IPS-18a (cell line): ENCODE results near the gene AXDND1.

Source experiments
- H3K27ac ChIP-seq: one replicate; pipeline ENCODE4 v1.5.1; 2013; ENCODE audit warnings: low read length
- H3K27me3 ChIP-seq: one replicate; pipeline ENCODE4 v1.6.1; 2013; ENCODE audit warnings: mild to moderate bottlenecking, low read length; ENCODE audit not compliant: control insufficient read depth, insufficient read depth
- H3K36me3 ChIP-seq: one replicate; pipeline ENCODE4 v1.6.1; 2013; ENCODE audit warnings: low read depth, low read length; ENCODE audit not compliant: control insufficient read depth
- H3K4me1 ChIP-seq: one replicate; pipeline ENCODE4 v1.6.1; 2013; ENCODE audit warnings: low read depth, low read length; ENCODE audit not compliant: control insufficient read depth
- H3K4me3 ChIP-seq: one replicate; pipeline ENCODE4 v1.5.1; 2013; ENCODE audit warnings: low read length
- H3K9ac ChIP-seq: one replicate; pipeline ENCODE4 v1.6.1; 2013; ENCODE audit warnings: mild to moderate bottlenecking, low read length, moderate library complexity
- H3K9me3 ChIP-seq: one replicate; pipeline ENCODE4 v1.6.1; 2013; ENCODE audit warnings: low read depth, low read length; ENCODE audit not compliant: control insufficient read depth

Gene AXDND1

GRCh38 chr1:179588425-179589024 lies 222.8 kb downstream of the AXDND1 start:
- Histone ChIP-seq H3K27ac (no peak overlapping the region), H3K36me3 (no peaks in the 10 kb centered on the region), H3K4me1 (peaks cover 2% of the 10 kb centered on the region), H3K9me3 (no peaks in the 10 kb centered on the region), H3K27me3 (peaks cover 27% of the 10 kb centered on the region), H3K9ac (no peak overlapping the region), H3K4me3 (no peak overlapping the region)

- H3K27me3 ChIP-seq = peaks cover 27% of the 10 kb centered on the region
- H3K9me3 ChIP-seq = no peaks in the 10 kb centered on the region
Measured at GRCh38 chr1:179589509-179589908, 223.7 kb downstream of the AXDND1 start.

GRCh38 chr1:179590671-179591070 lies 224.9 kb downstream of the AXDND1 start:
- Histone ChIP-seq H3K9me3 (no peaks in the 10 kb centered on the region), H3K4me1 (no peaks in the 10 kb centered on the region), H3K36me3 (no peaks in the 10 kb centered on the region), H3K4me3 (no peak overlapping the region), H3K9ac (no peak overlapping the region), H3K27me3 (peaks cover 16% of the 10 kb centered on the region), H3K27ac (no peak overlapping the region)

More at GRCh38 chr1:179589509-179589908, 223.7 kb downstream of the AXDND1 start:
- no peak overlapping the region for H3K4me3 ChIP-seq
- no peak overlapping the region for H3K9ac ChIP-seq
- H3K27ac ChIP-seq = no peak overlapping the region
- H3K4me1 ChIP-seq = no peaks in the 10 kb centered on the region
- no peaks in the 10 kb centered on the region for H3K36me3 ChIP-seq

- Histone ChIP-seq H3K9ac (no peak overlapping the region), H3K4me3 (no peak overlapping the region), H3K4me1 (no peaks in the 10 kb centered on the region), H3K36me3 (no peaks in the 10 kb centered on the region), H3K27ac (no peak overlapping the region), H3K9me3 (no peaks in the 10 kb centered on the region), H3K27me3 (peaks cover 13% of the 10 kb centered on the region)
Measured at GRCh38 chr1:179591253-179591591, 225.5 kb downstream of the AXDND1 start.

- Histone ChIP-seq H3K36me3 (no peaks in the 10 kb centered on the region), H3K4me3 (no peak within 1 kb of the TSS), H3K4me1 (no peaks in the 10 kb centered on the region), H3K9ac (no peak within 1 kb of the TSS), H3K9me3 (no peaks in the 10 kb centered on the region), H3K27me3 (peaks cover 9% of the 10 kb centered on the region), H3K27ac (no peak within 1 kb of the TSS)
Measured at GRCh38 chr1:179591592-179592580, 226.1 kb downstream of the AXDND1 start, which contains the start of gene TDRD5. TSS of gene TDRD5 (plus strand) at chr1:179591832. CDS start at chr1:179592616, 784 bp downstream.

GRCh38 chr1:179598631-179599030 lies 232.9 kb downstream of the AXDND1 start:
- Histone ChIP-seq H3K36me3 (no peaks in the 10 kb centered on the region), H3K9me3 (no peaks in the 10 kb centered on the region), H3K27me3 (no peaks in the 10 kb centered on the region), H3K27ac (no peak overlapping the region), H3K4me1 (no peaks in the 10 kb centered on the region), H3K9ac (no peak overlapping the region), H3K4me3 (no peak overlapping the region)

- Histone ChIP-seq H3K27ac (no peak overlapping the region), H3K36me3 (no peaks in the 10 kb centered on the region), H3K9me3 (no peaks in the 10 kb centered on the region), H3K4me1 (no peaks in the 10 kb centered on the region), H3K27me3 (no peaks in the 10 kb centered on the region), H3K9ac (no peak overlapping the region), H3K4me3 (no peak overlapping the region)
Measured at GRCh38 chr1:179599623-179600249, 234.0 kb downstream of the AXDND1 start.

GRCh38 chr1:179601093-179601492 lies 235.3 kb downstream of the AXDND1 start:
- Histone ChIP-seq H3K4me3 (no peak overlapping the region), H3K27me3 (no peaks in the 10 kb centered on the region), H3K27ac (no peak overlapping the region), H3K36me3 (no peaks in the 10 kb centered on the region), H3K9me3 (no peaks in the 10 kb centered on the region), H3K9ac (no peak overlapping the region), H3K4me1 (no peaks in the 10 kb centered on the region)
